AG09309 (cell line): ENCODE results near the gene PPP2R5C.

Source experiments
- DNase-seq: peaks from one replicate; pipeline ENCODE4 v3.0.0-alpha.2; 2010; ENCODE audit warnings: low read depth
- H3K4me3 ChIP-seq: 2 replicates; pipeline ENCODE4 v1.5.1; 2011; ENCODE audit warnings: mild to moderate bottlenecking, low read depth, low read length, moderate library complexity; ENCODE audit not compliant: control insufficient read depth
- TF ChIP-seq, protein P1 (sequence below): IDR thresholded peaks from 2 replicates; pipeline ENCODE4 v1.5.1; 2011; ENCODE audit warnings: mild to moderate bottlenecking, low read depth, low read length, inconsistent platforms; ENCODE audit not compliant: insufficient read depth, control insufficient read depth; ENCODE audit errors: missing control alignments

The PPP2R5C gene

DNA sequence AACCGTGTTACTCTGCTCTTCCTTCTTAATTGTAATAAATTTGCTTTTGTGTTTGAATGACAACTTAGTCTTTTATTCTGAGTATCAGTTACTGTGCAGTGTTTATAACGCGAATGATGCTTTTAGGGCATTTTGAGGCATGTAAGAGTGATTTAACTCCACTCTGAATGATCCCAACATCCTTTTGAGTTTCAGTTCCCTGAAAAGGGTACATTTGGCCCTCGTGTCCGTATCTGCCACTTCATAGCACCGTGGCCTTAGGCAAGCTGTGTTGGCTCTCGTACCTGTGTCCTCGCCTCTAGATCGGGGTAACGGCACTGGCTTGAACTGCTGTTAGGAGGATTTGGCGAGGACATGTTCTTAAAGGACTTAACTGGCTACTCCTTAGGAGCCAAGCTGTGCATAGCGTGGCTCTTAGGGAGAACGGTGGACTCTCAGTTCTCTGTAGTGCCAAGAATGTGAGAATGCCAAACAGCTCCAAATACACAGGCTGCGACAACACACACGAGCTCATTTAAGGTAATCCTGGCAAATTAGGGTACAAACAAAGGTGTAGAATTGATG, 92.0 kb downstream of the PPP2R5C start:
- TF ChIP-seq, protein P1, sequence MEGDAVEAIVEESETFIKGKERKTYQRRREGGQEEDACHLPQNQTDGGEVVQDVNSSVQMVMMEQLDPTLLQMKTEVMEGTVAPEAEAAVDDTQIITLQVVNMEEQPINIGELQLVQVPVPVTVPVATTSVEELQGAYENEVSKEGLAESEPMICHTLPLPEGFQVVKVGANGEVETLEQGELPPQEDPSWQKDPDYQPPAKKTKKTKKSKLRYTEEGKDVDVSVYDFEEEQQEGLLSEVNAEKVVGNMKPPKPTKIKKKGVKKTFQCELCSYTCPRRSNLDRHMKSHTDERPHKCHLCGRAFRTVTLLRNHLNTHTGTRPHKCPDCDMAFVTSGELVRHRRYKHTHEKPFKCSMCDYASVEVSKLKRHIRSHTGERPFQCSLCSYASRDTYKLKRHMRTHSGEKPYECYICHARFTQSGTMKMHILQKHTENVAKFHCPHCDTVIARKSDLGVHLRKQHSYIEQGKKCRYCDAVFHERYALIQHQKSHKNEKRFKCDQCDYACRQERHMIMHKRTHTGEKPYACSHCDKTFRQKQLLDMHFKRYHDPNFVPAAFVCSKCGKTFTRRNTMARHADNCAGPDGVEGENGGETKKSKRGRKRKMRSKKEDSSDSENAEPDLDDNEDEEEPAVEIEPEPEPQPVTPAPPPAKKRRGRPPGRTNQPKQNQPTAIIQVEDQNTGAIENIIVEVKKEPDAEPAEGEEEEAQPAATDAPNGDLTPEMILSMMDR, result no peak
- H3K4me3 ChIP-seq, result no peak overlapping the region
- no peak for DNase-seq

GRCh38 chr14:101854366-101854765, 92.9 kb downstream of the PPP2R5C start:
- no peak overlapping the region for H3K4me3 ChIP-seq
- DNase-seq, result no peak
- TF ChIP-seq, protein P1, result no peak

GRCh38 chr14:101855958-101856357, 94.4 kb downstream of the PPP2R5C start:
- TF ChIP-seq, protein P1, result no peak
- no peak for DNase-seq
- H3K4me3 ChIP-seq, result no peak overlapping the region

DNA sequence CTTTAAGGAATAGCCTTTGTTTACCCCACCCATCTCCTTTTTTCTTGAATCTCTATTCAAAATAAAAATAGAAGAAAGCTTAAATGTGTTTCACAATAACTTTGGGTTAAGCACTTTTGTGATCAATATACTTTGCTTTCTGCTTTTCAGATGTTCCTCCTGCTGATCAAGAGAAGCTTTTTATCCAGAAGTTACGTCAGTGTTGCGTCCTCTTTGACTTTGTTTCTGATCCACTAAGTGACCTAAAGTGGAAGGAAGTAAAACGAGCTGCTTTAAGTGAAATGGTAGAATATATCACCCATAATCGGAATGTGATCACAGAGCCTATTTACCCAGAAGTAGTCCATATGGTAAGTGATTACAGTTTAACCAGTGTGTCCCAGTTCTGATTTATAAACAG, 95.0 kb downstream of the PPP2R5C start:
- H3K4me3 ChIP-seq, result no peak overlapping the region
- TF ChIP-seq, protein P1, result no peak
- no peak for DNase-seq

DNA sequence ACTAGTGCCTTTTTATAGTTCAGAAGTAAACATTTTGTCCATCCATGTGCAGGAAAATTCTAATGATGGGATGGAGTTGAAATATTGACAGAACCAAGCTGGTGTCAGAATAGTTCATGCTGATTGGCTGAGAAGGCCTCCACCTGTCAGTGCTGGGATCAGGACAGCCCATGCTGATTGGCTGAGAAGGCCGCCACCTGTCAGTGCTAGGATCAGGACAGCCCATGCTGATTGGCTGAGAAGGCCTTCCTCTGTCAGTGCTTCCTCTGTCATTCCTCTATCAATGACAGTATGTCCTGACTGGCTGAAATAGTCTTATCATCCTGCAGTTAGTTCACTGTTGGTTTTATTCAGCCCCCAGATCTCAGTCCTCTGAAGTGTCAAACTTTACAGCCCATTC, 95.7 kb downstream of the PPP2R5C start:
- DNase-seq, result no peak
- TF ChIP-seq, protein P1, result no peak
- no peak overlapping the region for H3K4me3 ChIP-seq

DNA sequence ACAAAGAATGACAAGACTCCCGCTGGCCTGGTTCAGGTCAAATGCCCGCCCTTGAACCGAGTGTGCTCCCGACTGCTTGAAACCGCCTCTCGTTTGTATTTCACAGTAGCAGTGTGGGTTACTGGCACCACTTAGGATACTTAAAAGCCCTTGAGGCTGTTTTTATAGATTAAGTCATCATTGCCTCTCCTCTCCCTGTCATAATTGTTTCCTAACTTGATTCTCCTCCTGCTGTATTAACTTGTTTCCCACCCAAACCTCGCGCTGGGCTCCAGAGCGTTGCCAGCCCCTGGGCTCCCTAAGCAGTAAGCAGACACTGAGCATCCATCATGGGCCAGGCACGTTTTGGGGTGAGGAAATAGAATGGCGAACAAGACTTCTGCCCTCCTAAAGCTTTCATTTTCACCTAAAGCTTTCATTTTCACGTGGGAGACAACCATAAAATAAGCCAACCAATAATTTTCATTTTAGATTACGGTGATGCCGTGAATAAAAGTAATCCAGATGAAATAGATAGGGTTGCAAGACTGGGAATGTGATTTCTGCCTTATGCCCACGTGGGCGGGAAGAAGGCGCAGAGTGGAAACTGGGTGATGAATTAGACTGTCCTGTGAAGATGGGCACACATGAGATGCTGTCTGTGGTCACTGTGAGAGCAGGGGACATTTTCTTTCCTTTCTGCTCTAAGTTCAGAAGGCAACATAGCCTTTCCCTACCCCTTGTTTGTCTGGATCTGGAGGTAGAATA, 97.5 kb downstream of the PPP2R5C start:
- no peak overlapping the region for H3K4me3 ChIP-seq
- TF ChIP-seq, protein P1, result no peak
- DNase-seq, result no peak
